K562 (cell line): ENCODE measurements around the gene TCF25. TPM values are rescaled to one million over a fixed set of nuclear protein-coding genes. Genes with fewer than 3 reads are reported as not detected.

Experiments
- CREM ChIP-seq: IDR thresholded peaks from 2 replicates; pipeline ENCODE4 v1.6.1; 2014; ENCODE audit warnings: antibody characterized with exemption, low read depth
- CTCF ChIP-seq, 3 experiments: IDR thresholded peaks in 2 of 3; conservative IDR thresholded peaks in 1 of 3; 2 replicates each; pipeline ENCODE4 v1.5.1; 2011 to 2012; ENCODE audit warnings: low read length in 3 of 3, mild to moderate bottlenecking in 3 of 3, control low read depth in 2 of 3, improper control_type of control experiment in 1 of 3, inconsistent platforms in 1 of 3, low read depth in 1 of 3, mixed read lengths in 1 of 3, moderate library complexity in 1 of 3; ENCODE audit not compliant: insufficient read depth in 2 of 3
- DDX20 ChIP-seq: fragments of 450-650 bp; IDR thresholded peaks from 2 replicates; pipeline ENCODE4 v1.6.1; 2016; ENCODE audit warnings: missing genetic modification characterization, low read depth, mild to moderate bottlenecking, missing compliant biosample characterization, moderate library complexity
- FIP1L1 ChIP-seq: fragments of 200-400 bp; formaldehyde crosslinking; IDR thresholded peaks from 2 replicates; pipeline ENCODE4 v1.6.1; 2018; ENCODE audit warnings: mild to moderate bottlenecking, low read depth, low read length; ENCODE audit not compliant: poor library complexity, severe bottlenecking
- FOS ChIP-seq: IDR thresholded peaks from 3 replicates; pipeline ENCODE4 v1.6.1; 2011; ENCODE audit not compliant: insufficient read length; ENCODE audit errors: extremely low read depth
- GABPB1 ChIP-seq: sonication (generic); formaldehyde crosslinking; IDR thresholded peaks from 2 replicates; pipeline ENCODE4 v1.8.0; 2022; ENCODE audit warnings: mild to moderate bottlenecking, missing genetic modification reagents
- IRF1 ChIP-seq: sonication (generic); formaldehyde crosslinking; IDR thresholded peaks from 2 replicates; pipeline ENCODE4 v1.8.0; 2022; ENCODE audit warnings: missing genetic modification reagents, mild to moderate bottlenecking, borderline replicate concordance
- L3MBTL2 ChIP-seq: fragments of 450-650 bp; IDR thresholded peaks from 2 replicates; pipeline ENCODE4 v1.6.1; 2016; ENCODE audit warnings: mild to moderate bottlenecking, moderate library complexity
- PBX2 ChIP-seq, 2 experiments: IDR thresholded peaks in 1 of 2; conservative IDR thresholded peaks in 1 of 2; 2 replicates each; pipeline ENCODE4 v1.6.1; 2016; ENCODE audit warnings: low read depth in 2 of 2, mild to moderate bottlenecking in 1 of 2, missing compliant biosample characterization in 1 of 2, missing genetic modification characterization in 1 of 2, moderate library complexity in 1 of 2
- RBM22 ChIP-seq: fragments of 200-400 bp; formaldehyde crosslinking; IDR thresholded peaks from 2 replicates; pipeline ENCODE4 v1.6.1; 2018; ENCODE audit warnings: low read length, low read depth; ENCODE audit not compliant: poor library complexity, severe bottlenecking
- SIN3A ChIP-seq, 2 experiments: fragments of 150-350 bp in 1 of 2; IDR thresholded peaks; 2 replicates each; pipeline ENCODE4 v1.6.1; 2011 to 2016; ENCODE audit warnings: borderline replicate concordance in 2 of 2, low read depth in 2 of 2, low read length in 2 of 2, mild to moderate bottlenecking in 2 of 2, moderate library complexity in 2 of 2; ENCODE audit not compliant: control insufficient read depth in 1 of 2
- SMAD2 ChIP-seq: fragments of 150-350 bp; IDR thresholded peaks from 2 replicates; pipeline ENCODE4 v1.6.1; 2014; ENCODE audit warnings: low read depth, mild to moderate bottlenecking, low read length
- SPI1 ChIP-seq: IDR thresholded peaks from 2 replicates; pipeline ENCODE4 v1.6.1; 2011; ENCODE audit warnings: low read depth, low read length, control low read depth, borderline replicate concordance
- TAF7 ChIP-seq: fragments of 450-650 bp; IDR thresholded peaks from 2 replicates; pipeline ENCODE4 v1.6.1; 2016; ENCODE audit warnings: missing genetic modification characterization, missing compliant biosample characterization
- ZBTB5 ChIP-seq: fragments of 450-650 bp; IDR thresholded peaks from 2 replicates; pipeline ENCODE4 v1.6.1; 2017; ENCODE audit warnings: antibody characterized with exemption
- polyA plus RNA-seq, 8 experiments: library from polyadenylated mRNA; depleted of rRNA in 4 of 8; stranded (reverse) in 5 of 8; unstranded in 3 of 8; fragments of >200 nt; fragmentation: Nextera tagmentation in 2 of 8; fragmentation: Illumina TruSeq in 1 of 8; extraction: Ambion mirVana in 2 of 8; extraction: Trizol in 1 of 8; gene quantifications; 2 replicates each; pipeline versions ENCODE4 v1.2.1 to v1.2.3, GENCODE V29; 2011 to 2014; ENCODE audit warnings: inconsistent platforms in 1 of 8, missing spikeins in 1 of 8
- total RNA-seq, 7 experiments: library from RNA; depleted of rRNA in 6 of 7; stranded (reverse); fragments of >200 nt in 6 of 7; fragmentation: Illumina TruSeq in 2 of 7; extraction: Trizol in 2 of 7; gene quantifications; 2 replicates each; pipeline versions ENCODE4 v1.2.1 to v1.2.3, GENCODE V29; 2011 to 2021; ENCODE audit warnings: low replicate concordance in 1 of 7

The TCF25 gene
- total and polyA plus RNA-seq, 9 of the 15 experiments (the other 6 are each of a cell fraction or from before 2014, with no cell fraction given) = 9.0 to 154 (median 83.8) TPM

- TF ChIP-seq L3MBTL2 = peak; percentile 98
- TF ChIP-seq GABPB1 (CRISPR knock-in tag) = peak; percentile 70; the same call in 1 of the 2 replicates
- TF ChIP-seq FOS = no peak
- peak; percentile 30 for TF ChIP-seq RBM22
- TF ChIP-seq SPI1 = peak; percentile 51; the same call in 1 of the 2 replicates
- TF ChIP-seq PBX2 (CRISPR knock-in tag; IDR thresholded peaks at IDR 0.05; ENCODE audit: low read depth) = no peak
- no peak for TF ChIP-seq PBX2 (tag; conservative IDR thresholded peaks at IDR 0.05; ENCODE audit: low read depth)
- no peak for TF ChIP-seq TAF7
- no peak for TF ChIP-seq DDX20 (tag)
- TF ChIP-seq SIN3A (IDR thresholded peaks at IDR 0.05; ENCODE audit: borderline replicate concordance in 2 of 2, control insufficient read depth in 1 of 2, low read depth in 2 of 2, low read length in 2 of 2) = no peak
- TF ChIP-seq SMAD2 = no peak
- TF ChIP-seq ZBTB5 = no peak
- TF ChIP-seq CTCF (IDR thresholded peaks at IDR 0.05 in 2 of 3, conservative IDR thresholded peaks at IDR 0.05 in 1 of 3; ENCODE audit: insufficient read depth in 2 of 3, low read depth in 1 of 3, low read length in 3 of 3) = no peak
- TF ChIP-seq CREM = peak; percentile 41
- TF ChIP-seq FIP1L1 = peak; percentile 81
- TF ChIP-seq IRF1 (CRISPR knock-in tag) = no peak
Measured at GRCh38 chr16:89917773-89918452, 44.5 kb downstream of the TCF25 start (continued).
